Stimulated activated CD8-positive, alpha-beta memory T cell treated with anti-CD3 and anti-CD28 coated beads, Interleukin-15, amount 100 ng/mL, for 48 hours (primary cell): ENCODE data around the gene HIF1AN.

Experiments
- DNase-seq, 2 donors: peaks; one replicate each; pipeline ENCODE4 v3.0.0-alpha.2; 2020; ENCODE audit warnings: low read depth in 2 of 2

The HIF1AN gene

GRCh38 chr10:100522107-100522801 lies 13.5 kb upstream of the HIF1AN start:
- DNase-seq: no peak

GRCh38 chr10:100522945-100523344 lies 12.8 kb upstream of the HIF1AN start:
- DNase-seq: no peak

- no peak for DNase-seq
Observed at GRCh38 chr10:100524206-100524605, 11.5 kb upstream of the HIF1AN start.

GRCh38 chr10:100524638-100525037 lies 11.1 kb upstream of the HIF1AN start:
- no peak for DNase-seq

- no peak for DNase-seq
Observed at GRCh38 chr10:100528123-100528886, 7.4 kb upstream of the HIF1AN start.

GRCh38 chr10:100528921-100529474 lies 6.7 kb upstream of the HIF1AN start:
- no peak for DNase-seq

GRCh38 chr10:100529475-100530298 lies 6.1 kb upstream of the HIF1AN start, which contains the start of gene NDUFB8:
Gene NDUFB8, minus strand, starts transcription at chr10:100529871. Its CDS starts 20 bp downstream, at chr10:100529851.
- DNase-seq: peak; percentile 76 to 79

DNA sequence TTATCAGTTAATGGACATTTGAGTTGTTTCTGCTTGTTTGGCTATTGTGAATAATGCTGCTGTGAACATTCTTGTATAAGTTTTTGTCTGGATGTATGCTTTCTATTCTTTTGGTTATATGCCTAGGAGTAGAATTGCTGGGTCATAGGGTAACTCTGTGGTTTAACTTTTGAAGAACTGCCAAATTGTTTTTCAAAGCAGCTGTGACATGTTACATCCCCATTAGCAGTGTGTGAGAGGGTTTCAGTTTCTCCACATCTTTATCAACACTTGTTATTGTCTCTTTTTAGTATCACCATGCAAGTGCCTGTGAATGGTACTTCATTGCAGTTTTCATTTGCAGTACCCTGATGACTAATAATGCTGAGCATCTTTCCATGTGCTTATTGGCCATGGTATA lies 4.0 kb upstream of the HIF1AN start:
- no peak for DNase-seq

GRCh38 chr10:100534726-100535125 lies 1.0 kb upstream of the HIF1AN start:
- no peak for DNase-seq

DNA sequence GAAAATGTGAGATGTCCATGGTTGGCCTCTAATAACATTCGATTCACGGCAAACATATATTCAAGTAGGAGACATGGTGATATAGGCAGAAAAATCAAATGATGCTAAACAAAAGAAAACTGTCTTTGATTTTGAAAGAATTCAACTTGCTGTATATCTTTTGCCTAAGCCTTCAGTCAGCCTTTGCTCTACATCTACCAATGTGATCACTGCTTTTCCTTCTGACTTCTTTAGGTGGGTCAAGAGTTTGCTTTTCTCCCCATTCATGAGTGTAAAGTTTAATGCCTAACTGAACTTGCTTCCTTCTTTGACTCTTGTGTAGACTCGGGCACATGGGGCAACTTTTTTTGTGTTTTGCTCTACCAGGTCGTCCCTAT lies 417 bp upstream of the HIF1AN start:
- no peak for DNase-seq

GRCh38 chr10:100537475-100537874 lies 1.7 kb downstream of the HIF1AN start:
- no peak for DNase-seq

- DNase-seq: no peak
Observed at GRCh38 chr10:100544950-100545349, 9.2 kb downstream of the HIF1AN start.

DNA sequence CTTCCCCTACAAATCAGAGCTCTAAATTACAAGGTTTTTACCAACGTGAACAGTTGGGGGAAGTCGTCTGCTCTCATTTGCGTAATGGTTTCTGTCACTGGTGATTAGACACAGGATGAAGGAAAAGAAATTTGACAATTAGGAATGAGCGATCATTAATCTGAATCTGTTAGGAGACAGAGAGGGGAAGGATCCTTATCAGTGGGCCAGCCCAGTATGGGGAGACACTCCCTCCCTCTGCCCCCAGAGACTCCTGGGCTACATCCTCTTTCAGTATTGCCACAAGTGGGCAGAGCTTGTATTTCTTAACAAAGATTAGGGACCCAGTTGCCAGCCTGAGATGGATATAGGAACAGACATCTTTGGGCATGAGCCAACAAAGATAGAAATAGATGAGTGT lies 15.5 kb downstream of the HIF1AN start:
- DNase-seq: no peak

- DNase-seq: no peak
Observed at GRCh38 chr10:100551738-100552137, 16.0 kb downstream of the HIF1AN start.

- DNase-seq: no peak
Observed at GRCh38 chr10:100553929-100554328, 18.2 kb downstream of the HIF1AN start.

DNA sequence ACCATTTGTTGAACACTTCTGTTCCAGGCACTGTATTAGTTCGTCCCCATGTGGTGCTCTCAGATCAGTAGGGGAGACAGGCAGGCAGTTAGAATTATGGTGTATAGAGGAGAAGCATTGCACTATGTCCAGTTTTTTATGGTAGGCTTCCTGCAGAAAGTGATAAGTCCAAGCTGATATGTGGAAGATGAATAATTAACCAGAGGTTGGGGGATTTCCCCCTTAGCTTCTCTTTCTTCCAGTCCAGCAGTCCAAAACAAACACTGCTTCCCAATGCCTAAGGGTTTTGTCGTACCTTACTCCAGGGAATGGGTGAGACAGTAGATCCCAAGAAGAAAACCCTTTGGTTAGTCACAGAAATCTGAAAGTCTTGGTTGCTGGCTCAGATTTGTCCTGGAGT lies 19.2 kb downstream of the HIF1AN start:
- DNase-seq: no peak

- no peak for DNase-seq
Observed at GRCh38 chr10:100560248-100560647, 24.5 kb downstream of the HIF1AN start.

- no peak for DNase-seq
Observed at GRCh38 chr10:100561005-100561404, 25.3 kb downstream of the HIF1AN start.

- peak; percentile 65 to 68 for DNase-seq
Observed at GRCh38 chr10:100562008-100562672, 26.4 kb downstream of the HIF1AN start.

DNA sequence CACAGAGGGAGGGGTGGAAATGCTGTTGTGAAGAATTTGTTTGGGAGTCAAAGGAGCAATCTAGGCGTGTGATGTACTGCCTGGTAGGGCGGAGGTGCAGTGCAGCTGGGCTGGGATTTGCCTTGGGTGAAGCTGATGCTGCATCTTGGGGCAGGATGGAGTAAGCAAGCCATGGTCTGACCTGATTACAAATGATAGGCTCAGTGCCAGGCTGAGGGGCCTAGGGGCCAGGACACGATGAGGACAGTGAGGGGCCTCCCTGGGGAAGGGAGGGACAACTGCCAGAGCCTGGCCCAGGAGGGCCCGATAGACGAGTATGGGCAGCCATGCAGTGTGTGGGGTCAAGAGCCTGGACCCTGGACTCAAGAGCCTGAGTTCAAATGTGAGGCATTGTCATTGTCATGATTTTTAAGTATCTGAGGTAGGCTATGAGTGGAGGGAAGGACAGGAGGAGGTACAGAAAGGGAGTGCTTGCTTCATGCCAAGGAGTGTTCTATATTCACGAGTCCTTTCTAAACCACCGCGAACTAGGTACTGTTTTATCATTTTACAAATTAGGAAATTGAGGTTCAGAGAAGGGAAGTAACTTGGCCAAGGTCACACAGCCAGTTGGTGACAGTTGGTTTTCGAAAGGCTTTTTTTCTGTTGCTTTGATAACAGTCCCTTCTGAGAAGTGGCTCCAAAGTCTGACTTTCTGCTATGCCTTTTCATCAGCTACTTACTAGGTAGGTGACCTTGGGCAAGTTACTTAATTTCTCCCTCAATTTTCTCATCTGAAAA lies 29.7 kb downstream of the HIF1AN start:
- no peak for DNase-seq

DNA sequence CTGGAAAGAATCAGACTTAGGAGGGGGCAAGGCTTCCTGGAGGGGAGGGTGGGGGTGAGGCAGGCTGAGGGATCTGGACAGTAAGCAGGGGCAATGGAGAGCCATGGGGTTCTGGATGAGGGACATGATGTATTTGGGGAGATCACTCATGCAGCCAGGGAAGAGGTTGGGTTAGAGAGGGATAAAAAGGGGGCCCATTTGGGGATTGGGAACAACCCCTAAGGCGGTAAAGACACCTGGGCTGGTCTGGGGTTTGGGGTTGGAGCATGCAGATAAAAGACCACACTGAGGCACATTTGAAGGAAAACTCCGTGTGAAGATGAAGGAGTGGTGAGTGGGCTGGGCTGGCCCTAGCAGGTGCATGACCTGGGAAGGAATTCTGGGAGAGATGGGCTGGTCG lies 30.8 kb downstream of the HIF1AN start:
- DNase-seq: no peak
